Measurements from ENCODE around the gene CTSW. TPM values are rescaled to one million over a fixed set of nuclear protein-coding genes. Genes with fewer than 3 reads are reported as not detected.

Gene CTSW
- total RNA-seq, 1 experiment from 2014 or later, result not detected

DNA sequence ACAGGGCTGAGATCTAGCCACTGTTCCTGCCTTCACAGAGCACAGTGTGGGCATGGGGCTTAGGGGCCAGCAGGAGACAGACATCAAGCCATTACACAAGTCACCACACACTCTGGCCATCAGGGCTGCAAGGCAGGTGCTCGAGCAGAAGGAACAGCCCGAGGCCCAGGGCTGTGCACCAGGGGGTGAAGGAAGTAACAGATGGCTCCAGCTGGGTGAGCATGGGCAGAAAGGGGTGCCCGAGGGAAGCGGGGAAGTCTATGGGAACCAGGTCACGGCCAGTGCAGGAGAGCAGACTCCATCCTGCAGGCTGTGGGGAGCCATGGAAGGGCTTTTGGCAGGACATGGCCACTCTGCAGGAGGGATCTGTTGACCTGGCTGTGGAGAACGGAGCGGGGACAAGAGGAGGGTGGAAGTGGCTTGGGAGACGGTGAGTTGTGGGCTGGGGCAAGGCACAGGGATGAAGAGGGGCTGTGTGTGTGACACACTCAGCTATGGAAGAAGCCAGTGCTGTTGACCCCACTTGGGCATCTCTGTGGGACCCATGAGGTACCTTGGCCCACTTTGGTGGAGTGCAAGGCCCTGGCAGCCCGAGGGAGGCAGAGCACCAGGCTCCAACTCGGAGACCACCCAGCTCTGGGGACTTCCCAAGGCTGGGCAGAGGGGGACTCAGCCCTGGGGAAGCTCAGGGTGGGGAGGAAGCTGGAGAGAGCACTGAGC, 35.6 kb downstream of the CTSW start:
- BruUV-seq (replicated peaks), result no TSS peak
- Mint-ChIP-seq H3K27me3 (ENCODE audit: insufficient read depth, unreplicated experiment) (no peaks in the 10 kb centered on the region), H3K9me3 (ENCODE audit: unreplicated experiment) (no peaks in the 10 kb centered on the region), H3K4me1 (ENCODE audit: insufficient read depth, unreplicated experiment) (peaks cover 39% of the 10 kb centered on the region), H3K4me3 (ENCODE audit: unreplicated experiment) (peak overlapping the region; percentile 89), H3K36me3 (ENCODE audit: insufficient read depth, unreplicated experiment) (no peaks in the 10 kb centered on the region), H3K27ac (ENCODE audit: low read depth, unreplicated experiment) (peak overlapping the region; percentile 86)
- peak; percentile 46 for DNase-seq (ENCODE audit: unreplicated experiment)
- ChIA-PET CTCF (interaction anchor here (0.7 to 2.4 kb wide), 6 partner anchors 15 to 55 kb away, joined by 3 to 15 read pairs (median 8); partner anchors contain the start of genes CCDC85B, FIBP, FOSL1 and MUS81), POLR2A (interaction anchor here (0.6 to 8.0 kb wide), 17 partner anchors 9 to 418 kb away, joined by 3 to 122 read pairs (median 4); partner anchors contain the start of genes AP5B1, BANF1, CCDC85B and CFL1)
- intact Hi-C loops (cut with micrococcal nuclease), result loop anchor here (2.0 to 5.0 kb wide), 2 partner anchors 14 to 253 kb away; partner anchors contain the start of genes FOSL1 and RELA
- TF ChIP-seq, protein P1, sequence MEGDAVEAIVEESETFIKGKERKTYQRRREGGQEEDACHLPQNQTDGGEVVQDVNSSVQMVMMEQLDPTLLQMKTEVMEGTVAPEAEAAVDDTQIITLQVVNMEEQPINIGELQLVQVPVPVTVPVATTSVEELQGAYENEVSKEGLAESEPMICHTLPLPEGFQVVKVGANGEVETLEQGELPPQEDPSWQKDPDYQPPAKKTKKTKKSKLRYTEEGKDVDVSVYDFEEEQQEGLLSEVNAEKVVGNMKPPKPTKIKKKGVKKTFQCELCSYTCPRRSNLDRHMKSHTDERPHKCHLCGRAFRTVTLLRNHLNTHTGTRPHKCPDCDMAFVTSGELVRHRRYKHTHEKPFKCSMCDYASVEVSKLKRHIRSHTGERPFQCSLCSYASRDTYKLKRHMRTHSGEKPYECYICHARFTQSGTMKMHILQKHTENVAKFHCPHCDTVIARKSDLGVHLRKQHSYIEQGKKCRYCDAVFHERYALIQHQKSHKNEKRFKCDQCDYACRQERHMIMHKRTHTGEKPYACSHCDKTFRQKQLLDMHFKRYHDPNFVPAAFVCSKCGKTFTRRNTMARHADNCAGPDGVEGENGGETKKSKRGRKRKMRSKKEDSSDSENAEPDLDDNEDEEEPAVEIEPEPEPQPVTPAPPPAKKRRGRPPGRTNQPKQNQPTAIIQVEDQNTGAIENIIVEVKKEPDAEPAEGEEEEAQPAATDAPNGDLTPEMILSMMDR (IDR thresholded peaks at IDR 0.05; ENCODE audit: unreplicated experiment), result no peak

GRCh38 chr11:65915821-65916251, 36.2 kb downstream of the CTSW start:
- ChIA-PET POLR2A (interaction anchor here (0.5 to 8.0 kb wide), 18 partner anchors 10 to 419 kb away, joined by 3 to 122 read pairs (median 4); partner anchors contain the start of genes AP5B1, BANF1, CCDC85B and CFL1), CTCF (interaction anchor here (0.7 to 2.4 kb wide), 5 partner anchors 24 to 56 kb away, joined by 3 to 15 read pairs (median 11); partner anchors contain the start of genes CCDC85B, FIBP and MUS81)
- H3K36me3 Mint-ChIP-seq (ENCODE audit: insufficient read depth, unreplicated experiment), result no peaks in the 10 kb centered on the region
- DNase-seq (ENCODE audit: unreplicated experiment), result peak; percentile 95
- peak overlapping the region; percentile 86 for H3K27ac Mint-ChIP-seq (ENCODE audit: low read depth, unreplicated experiment)
- H3K4me1 Mint-ChIP-seq (ENCODE audit: insufficient read depth, unreplicated experiment), result peaks cover 43% of the 10 kb centered on the region
- peak overlapping the region; percentile 89 for H3K4me3 Mint-ChIP-seq (ENCODE audit: unreplicated experiment)
- no TSS peak for BruUV-seq (replicated peaks)
- H3K27me3 Mint-ChIP-seq (ENCODE audit: insufficient read depth, unreplicated experiment), result no peaks in the 10 kb centered on the region
- intact Hi-C loops (cut with micrococcal nuclease), result loop anchor here (2.0 to 5.0 kb wide), 2 partner anchors 15 to 254 kb away; partner anchors contain the start of genes FOSL1 and RELA
- no peaks in the 10 kb centered on the region for H3K9me3 Mint-ChIP-seq (ENCODE audit: unreplicated experiment)
- TF ChIP-seq, protein P1 (IDR thresholded peaks at IDR 0.05; ENCODE audit: unreplicated experiment), result no peak

DNA sequence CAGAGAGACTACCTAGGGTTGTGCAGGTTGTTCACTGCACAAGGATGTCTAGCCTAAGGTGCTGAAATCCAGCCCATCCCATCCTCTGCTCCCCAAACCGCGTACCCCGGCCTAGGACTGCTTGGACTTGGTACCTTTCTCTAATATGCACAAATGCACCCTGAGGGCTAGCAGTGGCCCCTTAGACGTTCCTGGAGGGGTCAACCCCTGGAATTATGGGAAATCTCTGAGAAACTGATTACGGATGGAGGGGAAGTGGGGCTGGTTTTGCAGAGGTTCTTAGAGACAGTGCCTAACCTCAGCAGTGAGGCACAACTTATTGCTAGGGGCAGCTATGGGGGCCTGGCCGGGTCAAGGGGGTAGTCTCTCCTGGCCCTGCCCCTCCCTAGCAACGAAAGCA, 36.8 kb downstream of the CTSW start:
- ChIA-PET CTCF (interaction anchor here (0.7 to 2.4 kb wide), 5 partner anchors 25 to 56 kb away, joined by 3 to 15 read pairs (median 11); partner anchors contain the start of genes CCDC85B, FIBP and MUS81), POLR2A (interaction anchor here (0.5 to 8.0 kb wide), 14 partner anchors 10 to 301 kb away, joined by 3 to 122 read pairs (median 5); partner anchors contain the start of genes BANF1, CCDC85B, CFL1 and EIF1AD)
- H3K4me1 Mint-ChIP-seq (ENCODE audit: insufficient read depth, unreplicated experiment), result peaks cover 43% of the 10 kb centered on the region
- DNase-seq (ENCODE audit: unreplicated experiment), result no peak
- H3K27me3 Mint-ChIP-seq (ENCODE audit: insufficient read depth, unreplicated experiment), result no peaks in the 10 kb centered on the region
- peak overlapping the region; percentile 89 for H3K4me3 Mint-ChIP-seq (ENCODE audit: unreplicated experiment)
- intact Hi-C loops (cut with micrococcal nuclease), result loop anchor here (5.0 kb wide), 1 partner anchor 254 kb away; the partner anchor contains the start of gene RELA
- no TSS peak for BruUV-seq (replicated peaks)
- H3K27ac Mint-ChIP-seq (ENCODE audit: low read depth, unreplicated experiment), result peak overlapping the region; percentile 86
- TF ChIP-seq, protein P1 (IDR thresholded peaks at IDR 0.05; ENCODE audit: unreplicated experiment), result no peak
- H3K9me3 Mint-ChIP-seq (ENCODE audit: unreplicated experiment), result no peaks in the 10 kb centered on the region
- H3K36me3 Mint-ChIP-seq (ENCODE audit: insufficient read depth, unreplicated experiment), result peaks cover under 1% of the 10 kb centered on the region

GRCh38 chr11:65917077-65917433, 37.4 kb downstream of the CTSW start:
- H3K27ac Mint-ChIP-seq (ENCODE audit: low read depth, unreplicated experiment), result peak overlapping the region; percentile 86
- peak overlapping the region; percentile 89 for H3K4me3 Mint-ChIP-seq (ENCODE audit: unreplicated experiment)
- intact Hi-C loops (cut with micrococcal nuclease), result loop anchor here (5.0 kb wide), 1 partner anchor 255 kb away; the partner anchor contains the start of gene RELA
- no peak for DNase-seq (ENCODE audit: unreplicated experiment)
- TF ChIP-seq, protein P1 (IDR thresholded peaks at IDR 0.05; ENCODE audit: unreplicated experiment), result no peak
- POLR2A ChIA-PET, result interaction anchor here (1.7 to 8.0 kb wide), 5 partner anchors 16 to 58 kb away, joined by 5 to 122 read pairs (median 14); partner anchors contain the start of genes CCDC85B, CFL1, FIBP and FOSL1
- no peaks in the 10 kb centered on the region for H3K27me3 Mint-ChIP-seq (ENCODE audit: insufficient read depth, unreplicated experiment)
- H3K9me3 Mint-ChIP-seq (ENCODE audit: unreplicated experiment), result no peaks in the 10 kb centered on the region
- no TSS peak for BruUV-seq (replicated peaks)
- H3K4me1 Mint-ChIP-seq (ENCODE audit: insufficient read depth, unreplicated experiment), result peaks cover 37% of the 10 kb centered on the region
- peaks cover 6% of the 10 kb centered on the region for H3K36me3 Mint-ChIP-seq (ENCODE audit: insufficient read depth, unreplicated experiment)
- CTCF ChIA-PET, result interaction anchor here (2.2 kb wide), 1 partner anchor 29 kb away, joined by 11 read pairs; the partner anchor contains the start of gene FIBP

Data from MCF 10A (cell line).